T-helper 17 cell (primary cell): ENCODE measurements around the gene ANO10. TPM values are rescaled to one million over a fixed set of nuclear protein-coding genes. Genes with fewer than 3 reads are reported as not detected.

Experiments used
- ATAC-seq: fragments of 150-1000 bp; cut with Tn5 transposase; 2 replicates; pipeline ENCODE4 v1.10.0; 2021; ENCODE audit warnings: mild to moderate bottlenecking, moderate library complexity
- DNase-seq, 3 donors: peaks; one replicate each; pipeline versions ENCODE4 v3.0.0 to v3.0.0-alpha.2; 2020 to 2021
- H3K9me3 ChIP-seq: one replicate; pipeline ENCODE4 v1.7.0; 2013; ENCODE audit warnings: low read length, mild to moderate bottlenecking; ENCODE audit not compliant: control insufficient read depth, poor library complexity, severe bottlenecking
- H3K27ac Mint-ChIP-seq: one replicate; pipeline ENCODE4 v1.8.0; 2022; ENCODE audit warnings: mild to moderate bottlenecking, moderate library complexity, mixed read lengths
- H3K27me3 Mint-ChIP-seq: one replicate; pipeline ENCODE4 v1.8.0; 2022; ENCODE audit warnings: mixed read lengths
- H3K36me3 Mint-ChIP-seq: one replicate; pipeline ENCODE4 v1.8.0; 2022; ENCODE audit warnings: low read depth, mixed read lengths
- H3K4me1 Mint-ChIP-seq: one replicate; pipeline ENCODE4 v1.8.0; 2022; ENCODE audit warnings: mild to moderate bottlenecking, mixed read lengths
- H3K4me3 Mint-ChIP-seq: one replicate; pipeline ENCODE4 v1.8.0; 2022; ENCODE audit warnings: mild to moderate bottlenecking, moderate library complexity, mixed read lengths
- total RNA-seq, 4 donors: library from RNA in 2 of 4; stranded (reverse) in 2 of 4; gene quantifications; one replicate each; pipeline ENCODE4 v1.2.3 and lab custom pipeline; 2022 to 2026

ANO10 gene
- total RNA-seq, 2 donors from 2014 or later, result 8.5 to 11.1 TPM

GRCh38 chr3:43418601-43419272 lies 203.1 kb downstream of the ANO10 start:
- Mint-ChIP-seq H3K27me3 (no peaks in the 10 kb centered on the region), H3K36me3 (no peaks in the 10 kb centered on the region), H3K4me3 (no peak overlapping the region), H3K27ac (no peak overlapping the region), H3K4me1 (peaks cover 7% of the 10 kb centered on the region)
- no peak for DNase-seq
- ATAC-seq, result no peak
- H3K9me3 ChIP-seq, result no peaks in the 10 kb centered on the region

- Mint-ChIP-seq H3K4me3 (no peak overlapping the region), H3K36me3 (no peaks in the 10 kb centered on the region), H3K4me1 (peaks cover 18% of the 10 kb centered on the region), H3K27ac (no peak overlapping the region), H3K27me3 (no peaks in the 10 kb centered on the region)
- DNase-seq (no peak), ATAC-seq (no peak)
- no peaks in the 10 kb centered on the region for H3K9me3 ChIP-seq
Observed at GRCh38 chr3:43417133-43417532, 204.7 kb downstream of the ANO10 start.

- ATAC-seq (no peak), DNase-seq (no peak)
- H3K4me3 Mint-ChIP-seq, result no peak overlapping the region
- H3K27me3 Mint-ChIP-seq, result no peaks in the 10 kb centered on the region
- H3K9me3 ChIP-seq, result no peaks in the 10 kb centered on the region
- H3K4me1 Mint-ChIP-seq, result peaks cover 18% of the 10 kb centered on the region
- no peaks in the 10 kb centered on the region for H3K36me3 Mint-ChIP-seq
- no peak overlapping the region for H3K27ac Mint-ChIP-seq
Observed at GRCh38 chr3:43415088-43415487, 206.7 kb downstream of the ANO10 start.

GRCh38 chr3:43413676-43414368 lies 208.0 kb downstream of the ANO10 start:
- Mint-ChIP-seq H3K27ac (peak overlapping the region; percentile 67), H3K36me3 (no peaks in the 10 kb centered on the region), H3K27me3 (no peaks in the 10 kb centered on the region), H3K4me3 (no peak overlapping the region), H3K4me1 (peaks cover 18% of the 10 kb centered on the region)
- H3K9me3 ChIP-seq, result no peaks in the 10 kb centered on the region
- DNase-seq (no peak), ATAC-seq (no peak)

GRCh38 chr3:43411429-43411828 lies 210.4 kb downstream of the ANO10 start:
- ATAC-seq (no peak), DNase-seq (no peak)
- Mint-ChIP-seq H3K36me3 (peaks cover 7% of the 10 kb centered on the region), H3K27me3 (peaks cover 7% of the 10 kb centered on the region), H3K27ac (no peak overlapping the region), H3K4me3 (no peak overlapping the region), H3K4me1 (peaks cover 22% of the 10 kb centered on the region)
- H3K9me3 ChIP-seq, result no peaks in the 10 kb centered on the region

- no peaks in the 10 kb centered on the region for H3K9me3 ChIP-seq
- Mint-ChIP-seq H3K27ac (no peak overlapping the region), H3K27me3 (peaks cover 7% of the 10 kb centered on the region), H3K36me3 (peaks cover 7% of the 10 kb centered on the region), H3K4me3 (no peak overlapping the region), H3K4me1 (peaks cover 22% of the 10 kb centered on the region)
- ATAC-seq (no peak), DNase-seq (no peak)
Observed at GRCh38 chr3:43410592-43410991, 211.2 kb downstream of the ANO10 start.

- DNase-seq (no peak), ATAC-seq (no peak)
- Mint-ChIP-seq H3K27ac (no peak overlapping the region), H3K36me3 (peaks cover 7% of the 10 kb centered on the region), H3K4me3 (no peak overlapping the region), H3K27me3 (peaks cover 7% of the 10 kb centered on the region), H3K4me1 (peaks cover 25% of the 10 kb centered on the region)
- H3K9me3 ChIP-seq, result no peaks in the 10 kb centered on the region
Observed at GRCh38 chr3:43409506-43409905, 212.3 kb downstream of the ANO10 start.

GRCh38 chr3:43406643-43407023 lies 215.2 kb downstream of the ANO10 start:
- Mint-ChIP-seq H3K27me3 (peaks cover 7% of the 10 kb centered on the region), H3K36me3 (peaks cover 7% of the 10 kb centered on the region), H3K4me3 (no peak overlapping the region), H3K27ac (no peak overlapping the region), H3K4me1 (peaks cover 10% of the 10 kb centered on the region)
- DNase-seq (no peak), ATAC-seq (no peak)
- no peaks in the 10 kb centered on the region for H3K9me3 ChIP-seq

GRCh38 chr3:43405888-43406642 lies 215.7 kb downstream of the ANO10 start:
- Mint-ChIP-seq H3K4me1 (peaks cover 10% of the 10 kb centered on the region), H3K27ac (no peak overlapping the region), H3K36me3 (peaks cover 7% of the 10 kb centered on the region), H3K4me3 (no peak overlapping the region), H3K27me3 (peaks cover 7% of the 10 kb centered on the region)
- no peaks in the 10 kb centered on the region for H3K9me3 ChIP-seq
- no peak for ATAC-seq
- no peak for DNase-seq

- Mint-ChIP-seq H3K4me1 (peaks cover 6% of the 10 kb centered on the region), H3K4me3 (no peak overlapping the region), H3K27me3 (no peaks in the 10 kb centered on the region), H3K36me3 (no peaks in the 10 kb centered on the region), H3K27ac (peak overlapping the region; percentile 39)
- no peaks in the 10 kb centered on the region for H3K9me3 ChIP-seq
- DNase-seq (no peak), ATAC-seq (no peak)
Observed at GRCh38 chr3:43400781-43401730, 220.8 kb downstream of the ANO10 start.

- peaks cover 6% of the 10 kb centered on the region for H3K4me1 Mint-ChIP-seq
- H3K27me3 Mint-ChIP-seq, result no peaks in the 10 kb centered on the region
- DNase-seq (no peak), ATAC-seq (no peak)
- no peak overlapping the region for H3K4me3 Mint-ChIP-seq
- no peaks in the 10 kb centered on the region for H3K9me3 ChIP-seq
- H3K27ac Mint-ChIP-seq, result peak overlapping the region; percentile 39
- no peaks in the 10 kb centered on the region for H3K36me3 Mint-ChIP-seq
Observed at GRCh38 chr3:43400167-43400566, 221.6 kb downstream of the ANO10 start.

- no peaks in the 10 kb centered on the region for H3K36me3 Mint-ChIP-seq
- H3K4me1 Mint-ChIP-seq, result peaks cover 3% of the 10 kb centered on the region
- ATAC-seq, result no peak
- no peak for DNase-seq
- no peak overlapping the region for H3K4me3 Mint-ChIP-seq
- H3K27me3 Mint-ChIP-seq, result no peaks in the 10 kb centered on the region
- H3K9me3 ChIP-seq, result no peaks in the 10 kb centered on the region
- no peak overlapping the region for H3K27ac Mint-ChIP-seq
Observed at GRCh38 chr3:43399034-43399433, 222.8 kb downstream of the ANO10 start.
